HG03196 (cell line): ENCODE measurements around the gene LBX2.

Source experiments
- ATAC-seq: cut with Tn5 transposase; IDR thresholded peaks from one replicate; pipeline ENCODE4 v1.9.1; 2021; ENCODE audit not compliant: unreplicated experiment

Gene LBX2

GRCh38 chr2:74505448-74506246, 6.2 kb upstream of the LBX2 start:
- ATAC-seq, result no peak

- no peak for ATAC-seq
Observed at GRCh38 chr2:74504591-74504990, 5.2 kb upstream of the LBX2 start.

- no peak for ATAC-seq
Observed at GRCh38 chr2:74503506-74504475, 4.4 kb upstream of the LBX2 start.

GRCh38 chr2:74502720-74503505, 3.5 kb upstream of the LBX2 start:
- peak; percentile 33 for ATAC-seq

- no peak for ATAC-seq
Observed at GRCh38 chr2:74502147-74502719, 2.8 kb upstream of the LBX2 start.

- ATAC-seq, result no peak
Observed at GRCh38 chr2:74501335-74502071, 2.1 kb upstream of the LBX2 start.

GRCh38 chr2:74500578-74500946, 1.2 kb upstream of the LBX2 start:
- no peak for ATAC-seq

GRCh38 chr2:74499940-74500577, 656 bp upstream of the LBX2 start:
- ATAC-seq, result no peak

GRCh38 chr2:74498500-74499266, 720 bp downstream of the LBX2 start:
- ATAC-seq, result no peak

- ATAC-seq, result no peak
Observed at GRCh38 chr2:74497777-74498499, 1.5 kb downstream of the LBX2 start.

- ATAC-seq, result no peak
Observed at GRCh38 chr2:74496997-74497776, 2.2 kb downstream of the LBX2 start.

- no peak for ATAC-seq
Observed at GRCh38 chr2:74495440-74495839, 4.0 kb downstream of the LBX2 start.

GRCh38 chr2:74493546-74493945, 5.9 kb downstream of the LBX2 start:
- no peak for ATAC-seq

- ATAC-seq, result no peak
Observed at GRCh38 chr2:74491648-74492544, 7.5 kb downstream of the LBX2 start.

- ATAC-seq, result no peak
Observed at GRCh38 chr2:74489906-74490305, 9.5 kb downstream of the LBX2 start.

GRCh38 chr2:74488643-74489481, 10.5 kb downstream of the LBX2 start:
- no peak for ATAC-seq
